ENCODE measurements around the gene CROT.
A peak's percentile ranks its signal among the peaks of the same experiment; 100 is the strongest.

Gene CROT

GRCh38 chr7:87413951-87414793, 68.7 kb downstream of the CROT start:
- DNase-seq (ENCODE audit: low read depth) = no peak

- no peak for DNase-seq (ENCODE audit: low read depth)
These were observed 69.3 kb downstream of the CROT start for GRCh38 chr7:87414794-87415188.

DNA sequence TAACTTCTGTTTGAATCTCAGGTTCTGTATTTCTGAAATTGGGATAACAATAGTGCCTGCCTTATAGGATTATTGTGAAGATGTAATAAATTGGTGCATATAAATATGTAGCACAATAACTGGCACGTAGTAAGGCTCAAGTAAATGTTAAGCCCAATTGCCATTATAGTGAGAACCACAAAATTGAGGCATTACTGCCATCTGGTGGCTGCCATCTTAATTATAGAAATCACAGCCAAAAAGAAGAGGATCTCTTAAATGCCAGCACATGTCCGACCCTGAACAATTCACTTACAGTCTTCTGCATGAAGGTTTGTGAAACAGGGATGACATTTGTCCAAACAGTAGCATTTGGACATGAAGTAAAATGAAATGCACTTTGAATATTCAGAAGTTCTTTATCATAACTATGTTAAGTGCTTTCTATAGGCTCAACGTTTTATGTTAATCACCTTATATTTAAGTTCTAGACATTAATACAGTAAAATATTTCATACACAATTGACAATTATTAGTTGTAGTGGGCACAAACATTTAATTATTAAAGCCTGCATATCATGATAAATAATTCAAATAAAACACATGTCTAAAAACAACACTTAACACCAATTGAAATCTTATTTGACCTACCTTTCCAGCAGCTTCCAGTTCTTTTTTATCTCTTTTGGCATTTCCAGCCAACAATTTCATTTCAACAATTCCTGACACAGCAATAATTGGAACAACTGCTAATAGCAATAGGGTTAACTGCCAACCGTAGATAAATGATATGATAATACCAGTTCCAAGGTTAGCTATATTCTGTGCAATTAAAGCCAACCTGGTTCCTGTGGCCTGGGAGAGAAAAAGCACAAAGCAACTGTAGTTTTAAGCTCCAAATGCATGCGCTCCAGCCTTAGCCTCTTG, 71.5 kb downstream of the CROT start:
- DNase-seq (ENCODE audit: low read depth) = peak; percentile 36

DNA sequence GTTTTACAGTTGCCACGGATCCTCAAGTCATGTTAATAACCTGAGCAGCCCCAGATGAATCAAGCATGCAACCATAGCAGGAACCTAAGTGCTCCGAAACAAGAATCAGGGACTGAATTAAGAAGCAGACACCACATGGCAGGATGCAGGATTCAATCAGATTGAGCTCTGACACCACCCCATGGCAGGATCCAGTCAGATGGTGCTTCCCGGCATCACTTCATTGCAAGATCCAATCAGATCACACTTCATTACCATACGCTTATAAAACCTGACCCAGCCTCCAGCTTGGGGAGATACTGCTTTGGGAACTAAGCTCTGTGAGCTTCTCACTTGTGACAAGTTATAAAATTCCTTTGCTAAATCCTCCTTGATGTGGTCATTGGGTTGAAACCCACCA, 74.7 kb downstream of the CROT start:
- DNase-seq (ENCODE audit: low read depth) = no peak

DNA sequence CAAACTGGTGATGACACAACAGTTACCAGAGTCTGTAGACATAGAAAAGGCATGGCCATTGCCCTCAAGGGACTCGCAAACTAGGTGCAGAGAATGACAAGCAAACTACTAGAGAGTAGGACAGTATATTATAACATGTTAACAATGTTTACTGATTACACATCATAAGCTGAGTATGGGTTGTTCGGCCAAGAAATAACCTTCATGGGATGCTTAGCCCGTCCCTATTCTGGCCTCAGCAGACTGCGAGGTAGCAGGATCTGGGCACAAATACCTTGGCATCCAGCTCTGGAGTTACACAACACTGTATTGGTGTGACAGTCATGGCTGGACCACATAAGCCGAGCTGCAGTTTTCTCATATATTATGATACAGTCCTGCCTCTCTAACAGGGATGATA, 78.6 kb downstream of the CROT start:
- DNase-seq (ENCODE audit: low read depth) = no peak

DNA sequence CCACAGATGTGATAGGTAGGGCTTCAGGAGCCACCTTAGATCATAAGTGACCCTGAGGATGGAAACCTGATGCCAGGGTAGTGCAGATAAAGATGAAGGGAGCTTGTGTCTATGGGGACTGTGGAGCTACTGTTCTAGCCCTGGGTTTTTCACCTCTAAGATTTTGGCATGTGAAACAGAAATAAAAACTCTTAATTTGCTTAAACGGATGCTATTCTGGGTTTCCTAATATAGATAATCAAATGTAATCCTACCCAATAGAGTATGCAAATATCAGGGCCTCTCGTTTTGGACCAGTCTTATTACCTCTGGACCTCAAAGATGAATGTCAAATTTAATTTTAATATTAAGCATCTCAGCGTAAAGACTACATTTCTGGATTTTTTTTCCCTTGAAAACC, 80.7 kb downstream of the CROT start:
- no peak for DNase-seq (ENCODE audit: low read depth)

- no peak for DNase-seq (ENCODE audit: low read depth)
These were observed 81.8 kb downstream of the CROT start for GRCh38 chr7:87427288-87427687.

GRCh38 chr7:87432536-87432935, 87.1 kb downstream of the CROT start:
- no peak for DNase-seq (ENCODE audit: low read depth)

- no peak for DNase-seq (ENCODE audit: low read depth)
These were observed 90.1 kb downstream of the CROT start for GRCh38 chr7:87435546-87435945.

GRCh38 chr7:87445897-87446296, 100.4 kb downstream of the CROT start:
- no peak for DNase-seq (ENCODE audit: low read depth)

DNA sequence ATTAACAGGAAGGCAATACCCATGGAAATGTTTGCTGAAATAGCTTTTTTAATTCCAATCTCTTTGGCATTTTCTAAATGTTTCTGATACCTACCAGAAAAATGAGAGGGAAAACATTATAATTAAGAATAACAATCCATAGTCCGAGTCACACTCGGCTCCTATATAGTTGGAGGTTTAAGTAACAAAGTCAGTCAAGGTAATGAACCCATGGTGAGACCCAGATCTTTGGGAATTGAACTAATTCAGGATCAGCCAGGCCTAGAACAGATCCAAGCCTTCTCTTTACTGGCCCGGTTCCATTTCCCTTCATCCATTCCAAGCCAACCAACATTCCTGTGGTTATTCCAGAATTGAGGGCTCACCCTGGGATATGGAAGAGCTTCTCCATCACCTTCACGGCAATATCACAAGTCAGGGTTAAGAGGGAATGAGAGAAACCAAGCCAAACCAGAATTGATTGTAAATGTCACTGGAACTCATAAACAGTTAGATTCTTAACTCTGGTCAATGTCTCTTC, 101.7 kb downstream of the CROT start:
- DNase-seq (ENCODE audit: low read depth) = no peak

- no peak for DNase-seq (ENCODE audit: low read depth)
These were observed 102.9 kb downstream of the CROT start for GRCh38 chr7:87448388-87448787.
